Thyroid gland (tissue), 4 donors: ENCODE measurements around the gene PTPRN2. TPM values are rescaled to one million over a fixed set of nuclear protein-coding genes. Genes with fewer than 3 reads are reported as not detected.
"Not testable (repeated sequence)": the region's sequence is repeated elsewhere in the genome, so short reads cannot be mapped to it uniquely, and the experiment has no call there.

Experiments
- DNase-seq, 2 donors: peaks; one replicate each; pipeline ENCODE4 v3.0.0-alpha.2; 2019
- H3K27ac ChIP-seq, 3 donors: fragments of 200-600 bp; sonication (generic); 1 replicate in 2 of 3; 2 replicates in 1 of 3; pipeline ENCODE4 v1.5.1; 2016 to 2019; ENCODE audit warnings: mild to moderate bottlenecking in 1 of 3, moderate library complexity in 1 of 3
- H3K27me3 ChIP-seq: fragments of 200-600 bp; sonication (generic); one replicate; pipeline ENCODE4 v1.5.1; 2019
- H3K36me3 ChIP-seq, 2 donors: fragments of 200-600 bp; sonication (generic); one replicate each; pipeline ENCODE4 v1.5.1; 2016 to 2019
- H3K4me1 ChIP-seq, 2 donors: fragments of 200-600 bp; sonication (generic); one replicate each; pipeline ENCODE4 v1.5.1; 2017 to 2019
- H3K4me3 ChIP-seq, 3 donors: fragments of 200-600 bp; sonication (generic); replicated peaks in 1 of 3; 1 replicate in 2 of 3; 2 replicates in 1 of 3; pipeline ENCODE4 v1.5.1; 2016; ENCODE audit warnings: mild to moderate bottlenecking in 1 of 3
- H3K9me3 ChIP-seq: fragments of 200-600 bp; sonication (generic); one replicate; pipeline ENCODE4 v1.5.1; 2017
- CTCF ChIP-seq, 6 experiments: fragments of 200-600 bp in 3 of 6; fragments of 450-650 bp in 3 of 6; sonication (generic) in 3 of 6; IDR thresholded peaks; one replicate each; pipeline ENCODE4 v1.5.1; 2016 to 2019; ENCODE audit warnings: antibody characterized with exemption in 6 of 6, mild to moderate bottlenecking in 2 of 6, inconsistent platforms in 1 of 6, moderate library complexity in 1 of 6
- POLR2A ChIP-seq, 2 donors: fragments of 450-650 bp; IDR thresholded peaks; one replicate each; pipeline ENCODE4 v1.6.1; 2017; ENCODE audit warnings: antibody characterized with exemption in 2 of 2, mild to moderate bottlenecking in 2 of 2, moderate library complexity in 1 of 2
- WGBS, 2 donors: methylation state at CpG; one replicate each; pipeline ENCODE4 v1.1.5; 2017; 5-methylcytosine and 5-hydroxymethylcytosine counted together
- intact Hi-C: fragments of 100-400 bp; cut with DNase I; formaldehyde crosslinking; loops from one replicate; pipeline ENCODE4 v1.15.1; 2023
- total RNA-seq, 4 donors: library from RNA; depleted of rRNA; stranded (reverse); fragments of >200 nt; gene quantifications; one replicate each; pipeline ENCODE4 v1.2.3, GENCODE V29; 2016

PTPRN2 gene
- total RNA-seq, 4 donors from 2014 or later: 4.2 to 9.9 (median 7.7) TPM

- H3K27me3 ChIP-seq: no peaks in the 10 kb centered on the region
- H3K9me3 ChIP-seq: no peaks in the 10 kb centered on the region
- H3K4me1 ChIP-seq: no peaks in the 10 kb centered on the region
- H3K4me3 ChIP-seq: no peak overlapping the region
- H3K27ac ChIP-seq: no peak overlapping the region
- TF ChIP-seq CTCF (IDR thresholded peaks at IDR 0.05): no peak
- TF ChIP-seq POLR2A (IDR thresholded peaks at IDR 0.05): no peak
- intact Hi-C loops: no loop called here
- H3K36me3 ChIP-seq: no peaks in the 10 kb centered on the region
- WGBS, 2 donors: 84 to 85% methylated on average over 13 to 22 of the region's 29 CpGs
- DNase-seq: no peak
Measured at GRCh38 chr7:158525648-158526484, 61.8 kb downstream of the PTPRN2 start.

- H3K27me3 ChIP-seq: no peaks in the 10 kb centered on the region
- H3K4me3 ChIP-seq: no peak overlapping the region
- TF ChIP-seq POLR2A (IDR thresholded peaks at IDR 0.05) (no peak), CTCF (IDR thresholded peaks at IDR 0.05) (no peak)
- no peaks in the 10 kb centered on the region for H3K36me3 ChIP-seq
- 86 to 90% methylated on average over 18 to 22 of the region's 24 CpGs for WGBS, 2 donors
- H3K9me3 ChIP-seq: no peaks in the 10 kb centered on the region
- DNase-seq: no peak
- no peaks in the 10 kb centered on the region for H3K4me1 ChIP-seq
- H3K27ac ChIP-seq: no peak overlapping the region
- intact Hi-C loops: no loop called here
Measured at GRCh38 chr7:158524749-158525635, 62.6 kb downstream of the PTPRN2 start.

- H3K9me3 ChIP-seq, DNase-seq, H3K27ac ChIP-seq, H3K36me3 ChIP-seq, H3K4me1 ChIP-seq, H3K27me3 ChIP-seq, H3K4me3 ChIP-seq, intact Hi-C loops: not testable (repeated sequence)
- 79 to 83% methylated on average over 4 to 12 of the region's 14 CpGs for WGBS, 2 donors
Measured at GRCh38 chr7:158524286-158524685, 63.3 kb downstream of the PTPRN2 start.

DNA sequence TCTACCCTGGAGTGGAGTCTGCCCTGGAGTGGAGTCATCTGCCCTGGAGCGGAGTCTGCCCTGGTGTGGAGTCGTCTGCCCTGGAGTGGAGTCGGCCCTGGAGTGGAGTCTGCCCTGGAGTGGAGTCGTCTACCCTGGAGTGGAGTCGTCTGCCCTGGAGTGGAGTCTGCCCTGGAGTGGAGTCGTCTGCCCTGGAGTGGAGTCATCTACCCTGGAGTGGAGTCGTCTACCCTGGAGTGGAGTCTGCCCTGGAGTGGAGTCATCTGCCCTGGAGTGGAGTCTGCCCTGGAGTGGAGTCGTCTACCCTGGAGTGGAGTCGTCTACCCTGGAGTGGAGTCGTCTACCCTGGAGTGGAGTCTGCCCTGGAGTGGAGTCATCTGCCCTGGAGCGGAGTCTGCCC is 63.7 kb downstream of the PTPRN2 start:
- WGBS, 2 donors: no CpG with 5 or more reads among the region's 11 CpGs
- H3K27ac ChIP-seq, H3K4me3 ChIP-seq, intact Hi-C loops, H3K36me3 ChIP-seq, H3K4me1 ChIP-seq, DNase-seq, H3K9me3 ChIP-seq, H3K27me3 ChIP-seq: not testable (repeated sequence)

DNA sequence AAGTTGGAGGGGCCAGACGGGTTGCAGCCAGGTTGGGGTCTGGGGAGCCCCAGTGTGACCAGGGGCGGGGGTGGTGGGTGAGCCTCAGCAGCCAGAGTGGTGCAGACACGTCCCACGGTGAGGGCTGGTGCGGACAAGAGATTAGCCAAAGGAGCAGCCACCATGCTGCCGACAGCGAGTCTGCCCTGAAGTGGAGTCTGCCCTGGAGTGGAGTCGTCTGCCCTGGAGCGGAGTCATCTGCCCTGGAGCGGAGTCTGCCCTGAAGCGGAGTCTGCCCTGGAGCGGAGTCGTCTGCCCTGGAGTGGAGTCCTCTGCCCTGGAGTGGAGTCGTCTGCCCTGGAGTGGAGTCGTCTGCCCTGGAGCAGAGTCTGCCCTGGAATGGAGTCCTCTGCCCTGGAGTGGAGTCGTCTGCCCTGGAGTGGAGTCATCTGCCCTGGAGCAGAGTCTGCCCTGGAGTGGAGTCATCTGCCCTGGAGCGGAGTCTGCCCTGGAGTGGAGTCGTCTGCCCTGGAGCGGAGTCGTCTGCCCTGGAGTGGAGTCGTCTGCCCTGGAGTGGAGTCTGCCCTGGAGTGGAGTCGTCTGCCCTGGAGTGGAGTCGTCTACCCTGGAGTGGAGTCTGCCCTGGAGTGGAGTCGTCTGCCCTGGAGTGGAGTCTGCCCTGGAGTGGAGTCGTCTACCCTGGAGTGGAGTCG is 64.3 kb downstream of the PTPRN2 start:
- intact Hi-C loops, H3K4me1 ChIP-seq, DNase-seq, H3K4me3 ChIP-seq, H3K9me3 ChIP-seq, H3K36me3 ChIP-seq, H3K27me3 ChIP-seq, H3K27ac ChIP-seq: not testable (repeated sequence)
- WGBS, 2 donors: 92 to 96% methylated on average over 15 to 17 of the region's 26 CpGs

DNA sequence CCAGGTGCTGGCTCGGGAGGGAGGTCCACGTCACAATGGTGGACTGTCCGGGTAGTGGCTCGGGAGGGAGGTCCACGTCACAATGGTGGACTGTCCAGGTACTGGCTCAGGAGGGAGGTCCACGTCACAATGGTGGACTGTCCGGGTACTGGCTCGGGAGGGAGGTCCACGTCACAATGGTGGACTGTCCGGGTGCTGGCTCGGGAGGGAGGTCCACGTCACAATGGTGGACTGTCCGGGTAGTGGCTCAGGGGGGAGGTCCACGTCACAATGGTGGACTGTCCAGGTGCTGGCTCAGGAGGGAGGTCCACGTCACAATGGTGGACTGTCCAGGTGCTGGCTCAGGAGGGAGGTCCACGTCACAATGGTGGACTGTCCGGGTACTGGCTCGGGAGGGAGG is 65.8 kb downstream of the PTPRN2 start:
- H3K36me3 ChIP-seq, H3K27ac ChIP-seq, H3K9me3 ChIP-seq, intact Hi-C loops, H3K4me1 ChIP-seq, H3K27me3 ChIP-seq, DNase-seq, H3K4me3 ChIP-seq: not testable (repeated sequence)
- 78 to 100% methylated on average over 4 to 5 of the region's 18 CpGs for WGBS, 2 donors
